Inferior parietal cortex (tissue), 1 donor: Measurements from ENCODE around the gene TP63.

ENCODE experiments used
- DNase-seq: peaks from one replicate; pipeline ENCODE4 v3.0.0-alpha.2; 2016; ENCODE audit errors: extremely low spot score

TP63 gene

DNA sequence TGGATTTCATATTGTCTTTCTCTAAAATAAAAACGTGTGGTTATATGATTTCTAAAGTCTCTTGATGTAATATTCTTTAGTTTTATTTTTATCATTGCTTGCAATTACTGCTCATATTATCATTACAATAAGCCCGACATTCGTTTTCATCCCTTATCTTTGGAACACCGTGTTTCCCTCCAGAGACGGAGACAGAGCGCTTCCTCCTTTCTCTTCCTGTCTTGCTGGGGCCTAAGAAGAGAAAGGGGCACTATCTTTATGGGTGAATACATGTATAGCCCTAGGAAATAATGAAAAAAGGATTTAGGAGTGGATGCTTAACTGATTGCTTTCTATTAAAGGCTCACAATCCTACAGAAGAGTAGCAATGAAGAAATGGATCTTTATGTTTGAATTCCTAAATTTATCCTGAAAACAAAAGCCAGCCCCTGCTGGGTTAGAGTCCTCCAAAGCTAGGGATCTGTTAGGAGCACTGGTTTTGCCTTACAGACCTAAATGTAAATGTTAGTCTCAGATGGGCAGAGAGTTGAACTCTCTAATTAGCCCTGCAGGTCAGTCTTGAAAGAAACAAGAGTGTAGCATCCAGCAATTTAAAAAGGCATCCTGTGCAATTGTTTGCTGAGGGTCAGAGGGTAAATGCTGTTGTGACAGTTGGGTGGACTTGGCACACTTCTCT, 145.1 kb downstream of the TP63 start:
- DNase-seq = no peak

DNA sequence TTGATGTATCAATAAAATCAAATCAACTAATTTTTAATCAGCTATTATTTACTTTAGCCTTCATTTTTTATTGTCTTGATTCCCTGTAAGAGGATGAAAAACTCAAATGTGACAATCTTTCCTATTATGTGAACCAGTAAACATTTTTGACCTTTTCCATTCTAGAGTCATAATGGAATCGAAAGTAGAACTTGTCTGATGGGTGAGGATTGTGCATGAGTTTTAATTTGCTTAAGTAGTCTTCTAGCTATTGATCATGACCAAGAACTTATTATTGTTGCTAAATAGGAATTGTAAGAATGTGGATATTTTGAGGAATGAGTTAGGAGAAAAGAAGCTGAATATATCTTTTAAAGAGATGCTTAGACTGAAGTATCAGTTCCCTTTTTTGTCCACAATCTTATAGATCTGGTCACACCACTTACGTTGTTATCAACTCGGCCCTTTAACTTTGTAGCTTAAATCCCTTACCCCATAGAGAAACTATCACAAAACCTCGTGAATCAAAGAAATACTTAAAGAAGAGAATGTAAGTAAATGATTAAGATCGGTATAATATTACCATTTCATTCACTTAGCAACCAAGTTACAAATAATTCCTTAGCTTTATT, 147.3 kb downstream of the TP63 start:
- no peak for DNase-seq

GRCh38 chr3:189779166-189779565, 148.0 kb downstream of the TP63 start:
- no peak for DNase-seq

- DNase-seq = no peak
These were observed 149.5 kb downstream of the TP63 start for GRCh38 chr3:189780546-189781270.

- DNase-seq = no peak
These were observed 150.2 kb downstream of the TP63 start for GRCh38 chr3:189781415-189781814.

DNA sequence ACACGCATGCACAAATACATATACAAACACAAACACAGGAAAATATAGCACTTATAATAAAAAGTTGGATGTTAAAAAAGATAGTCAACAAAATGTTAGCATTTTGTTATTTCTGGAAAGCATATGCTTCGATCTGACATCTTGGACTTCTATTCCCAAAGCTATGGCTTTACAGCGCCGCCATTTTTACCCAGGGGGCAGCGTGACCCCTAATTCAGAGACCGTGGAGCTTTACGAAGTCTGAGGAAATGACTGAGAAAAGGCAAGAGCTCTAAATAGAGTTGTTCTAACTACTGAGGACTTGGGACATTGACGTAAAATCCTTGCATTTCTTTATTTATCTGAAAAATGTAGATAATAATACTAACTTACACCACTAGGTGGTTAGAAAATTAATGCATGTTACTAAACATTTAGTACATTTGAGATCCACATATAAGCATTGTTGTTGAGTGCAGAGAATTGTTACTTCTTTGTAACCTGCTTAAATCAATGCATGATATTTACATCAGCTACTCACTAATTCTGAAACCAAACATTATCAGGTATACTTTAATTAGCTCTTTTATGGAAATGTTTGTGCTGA, 155.4 kb downstream of the TP63 start:
- no peak for DNase-seq

- DNase-seq = no peak
These were observed 156.0 kb downstream of the TP63 start for GRCh38 chr3:189787191-189787590.

- DNase-seq = no peak
These were observed 156.4 kb downstream of the TP63 start for GRCh38 chr3:189787632-189788031.

DNA sequence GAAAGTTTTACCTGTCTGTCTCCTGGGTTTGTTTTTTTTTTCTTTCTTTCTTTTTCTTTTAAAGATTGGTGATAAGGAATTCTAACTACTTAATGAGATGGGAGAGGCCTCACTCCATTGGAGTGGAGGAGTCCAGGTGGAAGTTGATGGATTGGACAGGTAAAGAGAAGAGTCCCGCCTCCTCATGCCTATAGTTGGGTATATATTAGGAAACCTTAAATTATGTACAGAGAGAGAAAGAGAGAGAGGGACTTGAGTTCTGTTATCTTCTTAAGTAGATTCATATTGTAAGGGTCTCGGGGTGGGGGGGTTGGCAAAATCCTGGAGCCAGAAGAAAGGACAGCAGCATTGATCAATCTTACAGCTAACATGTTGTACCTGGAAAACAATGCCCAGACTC, 158.2 kb downstream of the TP63 start:
- DNase-seq = no peak

DNA sequence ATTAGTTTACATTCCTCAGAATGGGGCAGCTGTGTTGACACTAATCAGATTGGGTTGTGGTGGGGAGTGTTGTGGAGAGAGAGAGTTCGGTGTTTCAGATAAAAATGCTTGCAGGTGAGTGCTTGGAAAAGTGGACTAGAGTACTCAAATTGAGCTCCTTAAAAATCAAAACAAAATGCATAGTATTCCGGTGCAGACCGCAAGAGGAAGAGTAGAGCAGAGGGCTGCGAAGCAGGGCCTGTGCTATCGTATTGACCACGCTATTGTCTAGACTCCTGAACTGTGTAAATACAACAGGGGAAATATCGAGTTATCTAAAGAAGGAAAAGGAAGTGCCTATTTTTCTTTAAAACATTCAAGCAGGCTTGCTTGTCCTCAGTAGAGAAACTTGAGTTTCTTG, 159.5 kb downstream of the TP63 start:
- DNase-seq = no peak

- DNase-seq = no peak
These were observed 161.1 kb downstream of the TP63 start for GRCh38 chr3:189792046-189792929.

DNA sequence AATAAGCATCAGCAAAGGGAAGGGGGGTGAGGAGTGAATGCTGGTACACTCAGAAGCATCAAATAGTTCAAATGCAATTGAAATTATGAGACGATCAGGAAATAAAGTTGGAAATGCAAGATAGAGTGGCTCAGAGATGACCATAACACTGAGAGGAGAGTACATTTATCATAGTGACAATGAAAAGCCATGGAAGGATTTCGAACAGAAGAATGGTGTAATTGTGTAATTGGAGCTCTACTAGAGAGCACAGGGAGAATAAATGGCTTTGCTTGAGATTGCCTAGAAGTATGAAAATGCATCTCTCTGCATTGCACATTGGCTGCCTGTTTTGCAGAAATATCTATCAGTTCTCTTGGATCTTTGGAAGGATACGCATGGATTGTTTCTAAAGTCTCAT, 163.3 kb downstream of the TP63 start:
- DNase-seq = no peak

DNA sequence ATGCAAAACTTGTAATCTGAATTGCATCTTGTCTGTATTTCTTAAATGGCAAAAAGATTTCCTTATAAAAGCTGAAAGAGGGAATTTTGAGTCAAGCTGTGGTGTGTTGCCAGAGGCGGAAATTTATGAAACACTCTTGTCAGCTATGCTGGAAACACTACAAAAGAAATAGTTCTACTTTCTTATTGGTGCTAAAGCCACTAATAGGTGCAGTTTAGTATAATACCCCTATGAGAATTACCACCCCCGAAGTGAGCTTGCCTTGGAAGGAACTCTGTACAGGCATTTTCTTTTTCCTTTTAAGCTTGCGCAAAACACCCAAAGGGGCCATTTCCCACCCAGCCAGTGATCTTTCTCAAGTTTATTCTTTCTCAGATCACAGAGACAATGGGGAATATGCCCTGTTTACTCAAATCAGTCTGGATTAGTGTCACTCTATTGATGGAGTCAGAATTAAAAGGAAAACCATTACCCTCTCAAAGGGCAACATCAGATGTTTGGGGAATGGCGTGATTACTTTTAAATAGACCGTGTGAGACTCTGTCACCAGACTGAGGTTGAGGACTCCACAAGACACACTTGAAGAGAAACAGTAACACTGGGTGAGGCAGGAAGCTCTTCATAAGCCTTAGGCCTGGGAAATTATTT, 166.0 kb downstream of the TP63 start:
- DNase-seq = no peak

- no peak for DNase-seq
These were observed 168.2 kb downstream of the TP63 start for GRCh38 chr3:189799366-189799765.

DNA sequence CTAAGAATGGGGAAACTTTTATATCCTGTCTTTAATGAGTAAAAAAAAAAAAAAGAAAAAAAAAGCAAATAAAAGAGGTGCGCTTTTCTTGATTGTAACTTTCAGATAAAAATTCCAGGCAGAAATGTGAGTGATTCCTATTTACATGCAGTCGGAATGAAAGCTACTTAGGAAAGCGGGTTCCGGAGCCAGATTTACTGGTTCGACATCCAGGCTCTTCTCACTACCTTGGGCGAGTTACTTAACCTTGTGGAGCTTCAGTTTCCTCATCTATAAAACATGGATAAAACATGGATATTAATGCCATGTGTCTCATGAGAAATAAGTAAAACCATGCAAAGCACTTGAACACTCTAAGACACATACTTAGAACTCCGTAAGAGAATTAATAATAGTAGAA, 169.2 kb downstream of the TP63 start:
- DNase-seq = no peak

DNA sequence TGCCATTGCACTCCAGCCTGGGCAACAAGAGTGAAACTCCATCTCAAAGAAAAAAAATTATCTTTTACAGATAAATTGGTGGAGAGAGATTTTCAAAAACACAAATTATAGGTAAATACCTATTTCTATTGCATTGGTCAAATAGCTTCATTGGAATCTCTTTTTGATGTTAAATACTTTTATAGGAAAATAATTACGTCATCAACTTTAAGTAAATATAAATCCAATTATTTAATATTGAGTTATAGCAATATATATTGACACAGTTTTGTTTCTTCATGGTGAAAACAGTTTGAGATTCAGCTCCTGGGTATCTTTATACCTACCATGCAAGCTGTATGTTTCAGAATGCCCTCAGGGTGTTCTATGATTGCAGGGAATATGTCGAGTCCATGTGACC, 172.1 kb downstream of the TP63 start:
- no peak for DNase-seq

- DNase-seq = no peak
These were observed 174.3 kb downstream of the TP63 start for GRCh38 chr3:189805375-189806067.

- no peak for DNase-seq
These were observed 175.2 kb downstream of the TP63 start for GRCh38 chr3:189806171-189806951.

DNA sequence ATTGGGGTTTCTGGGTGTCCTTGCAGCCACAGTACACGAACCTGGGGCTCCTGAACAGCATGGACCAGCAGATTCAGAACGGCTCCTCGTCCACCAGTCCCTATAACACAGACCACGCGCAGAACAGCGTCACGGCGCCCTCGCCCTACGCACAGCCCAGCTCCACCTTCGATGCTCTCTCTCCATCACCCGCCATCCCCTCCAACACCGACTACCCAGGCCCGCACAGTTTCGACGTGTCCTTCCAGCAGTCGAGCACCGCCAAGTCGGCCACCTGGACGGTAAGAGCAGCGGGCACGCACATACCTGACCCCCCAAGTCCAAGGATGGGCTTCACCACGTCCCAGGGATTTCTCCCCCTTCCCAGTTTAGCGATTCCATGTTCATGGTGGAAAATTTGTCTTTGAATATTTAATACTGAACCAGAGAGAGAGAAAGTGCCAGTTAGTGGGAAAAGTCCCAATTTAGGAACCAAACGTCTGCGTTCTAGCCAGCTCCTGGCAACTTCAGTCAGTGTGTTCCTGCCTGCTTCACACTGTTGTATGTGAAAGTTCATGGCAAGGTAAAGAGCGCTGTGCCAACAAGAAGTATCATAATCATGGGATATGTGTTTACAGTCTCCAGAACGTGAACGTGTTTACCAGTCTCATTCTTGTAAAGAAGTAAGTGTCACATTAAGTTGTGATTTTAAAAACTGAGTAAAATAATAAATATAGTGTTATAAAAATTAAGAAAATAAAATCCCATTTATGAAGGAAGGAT, 177.2 kb downstream of the TP63 start:
- DNase-seq = no peak
